ENCODE measurements around the gene LITAFD. TPM values are rescaled to one million over a fixed set of nuclear protein-coding genes. Genes with fewer than 3 reads are reported as not detected.

The LITAFD gene
- total and polyA plus RNA-seq, 2 of the 4 experiments (the other 2 are of a cell fraction), result not detected

DNA sequence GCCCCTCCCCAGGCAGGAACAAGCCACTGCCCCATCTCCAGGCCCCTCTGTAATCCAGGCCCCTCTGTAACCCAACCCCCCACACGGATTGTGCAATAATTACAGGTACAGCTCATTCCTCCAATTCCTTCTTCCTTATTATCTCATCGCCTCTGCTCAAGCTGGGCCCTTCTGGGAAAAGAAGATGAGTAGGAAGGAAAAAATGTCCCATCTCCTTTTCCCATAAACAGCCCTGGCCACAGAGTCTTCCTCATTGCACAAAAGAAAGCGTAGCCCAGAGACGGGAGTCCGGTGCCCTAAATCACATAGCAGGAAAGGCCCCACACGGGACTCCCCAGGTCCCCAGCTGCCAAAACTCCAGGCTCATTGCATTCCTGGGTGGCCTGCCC lies 3.6 kb upstream of the LITAFD start:
- peak overlapping the region; percentile 99 for H2AK5ac ChIP-seq (ENCODE audit: low read depth, low read length)
- no peaks in the 10 kb centered on the region for H3K36me3 ChIP-seq (ENCODE audit: control insufficient read depth, insufficient read depth, low read length)
- peak overlapping the region; percentile 91 for H2BK120ac ChIP-seq (ENCODE audit: low read depth, low read length)
- in situ Hi-C loops (cut with MboI; ENCODE audit: low sequenced_read_pairs), result no loop called here
- H3K18ac ChIP-seq (ENCODE audit: low read depth, low read length), result peak overlapping the region; percentile 72; the same call in 1 of the 2 replicates
- peak overlapping the region; percentile 95; the same call in 1 of the 3 replicates for H2BK15ac ChIP-seq (ENCODE audit: low read depth, low read length)
- peak overlapping the region; percentile 78 for H2AFZ ChIP-seq (replicated peaks; ENCODE audit: low read length, poor library complexity)
- H3K4ac ChIP-seq (ENCODE audit: low read depth, low read length), result peak overlapping the region; percentile 87
- peaks cover 10% of the 10 kb centered on the region for H3K9me1 ChIP-seq (ENCODE audit: insufficient read depth, low read length)
- CTCF ChIA-PET, result interaction anchor here (0.6 to 0.7 kb wide), 2 partner anchors 309 to 389 kb away, joined by 6 to 9 read pairs; no protein-coding TSS in a partner anchor
- ATAC-seq (ENCODE audit: low read depth) (peak; percentile 73), DNase-seq (peak; percentile 86)
- no peak overlapping the region for H3K4me3 ChIP-seq (ENCODE audit: insufficient read depth, low read depth, low read length)
- peaks cover 0 to 6% of the 10 kb centered on the region in 2 experiments; a peak in 1 of 4 replicates for H3K79me1 ChIP-seq (ENCODE audit: low read depth in 1 of 2, low read length in 2 of 2)
- H3K14ac ChIP-seq (replicated peaks; ENCODE audit: low read depth, low read length), result no peak overlapping the region
- H3K56ac ChIP-seq (ENCODE audit: extremely low read depth, insufficient read depth, low read length), result peak overlapping the region; percentile 49; the same call in 1 of the 2 replicates
- H4K8ac ChIP-seq (ENCODE audit: low read depth in 2 of 2, low read length in 2 of 2), result peak overlapping the region; percentile 9 to 84; a peak in 3 of 4 replicates
- peak overlapping the region; percentile 27 for H4K5ac ChIP-seq (ENCODE audit: low read depth, low read length)
- peak overlapping the region; percentile 68 for H3K27ac ChIP-seq (ENCODE audit: insufficient read depth, low read length)
- peak overlapping the region; percentile 73 for H2BK5ac ChIP-seq (ENCODE audit: low read depth, low read length, poor library complexity, severe bottlenecking)
- peak overlapping the region; percentile 91 for H2BK20ac ChIP-seq (ENCODE audit: low read depth, low read length)
- no TSS peak for BruUV-seq (replicated peaks)
- H3K9me3 ChIP-seq (ENCODE audit: control insufficient read depth, insufficient read depth, low read length), result no peaks in the 10 kb centered on the region
- peak overlapping the region; percentile 86 for H4K91ac ChIP-seq (ENCODE audit: insufficient read depth, low read depth, low read length)
- dilution Hi-C loops (cut with HindIII; ENCODE audit: low sequenced_read_pairs, unreplicated experiment), result no loop called here
- WGBS, 2 experiments (ENCODE audit: extremely low coverage in 2 of 2, insufficient read length in 1 of 2), result no CpG with 5 or more reads among the region's 6 CpGs
- peak overlapping the region; percentile 72; the same call in 1 of the 2 replicates for H3K23ac ChIP-seq (ENCODE audit: low read depth, low read length)
- intact Hi-C loops (cut with micrococcal nuclease), result no loop called here
- no peaks in the 10 kb centered on the region for H4K20me1 ChIP-seq (ENCODE audit: insufficient read depth, low read length)
- TF ChIP-seq MAZ (IDR thresholded peaks at IDR 0.05; ENCODE audit: borderline replicate concordance, low read depth, low read length), result peak; percentile 41; the same call in 1 of the 2 replicates
- TF ChIP-seq, protein P1, sequence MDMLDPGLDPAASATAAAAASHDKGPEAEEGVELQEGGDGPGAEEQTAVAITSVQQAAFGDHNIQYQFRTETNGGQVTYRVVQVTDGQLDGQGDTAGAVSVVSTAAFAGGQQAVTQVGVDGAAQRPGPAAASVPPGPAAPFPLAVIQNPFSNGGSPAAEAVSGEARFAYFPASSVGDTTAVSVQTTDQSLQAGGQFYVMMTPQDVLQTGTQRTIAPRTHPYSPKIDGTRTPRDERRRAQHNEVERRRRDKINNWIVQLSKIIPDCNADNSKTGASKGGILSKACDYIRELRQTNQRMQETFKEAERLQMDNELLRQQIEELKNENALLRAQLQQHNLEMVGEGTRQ (IDR thresholded peaks at IDR 0.05; ENCODE audit: low read depth, low read length), result no peak
- TF ChIP-seq FOS (IDR thresholded peaks at IDR 0.05; ENCODE audit: low read depth, low read length), result peak; percentile 78
- peak; percentile 99 for TF ChIP-seq CEBPB (IDR thresholded peaks at IDR 0.05; ENCODE audit: low read depth, low read length)
- no peak overlapping the region for H3K9ac ChIP-seq (ENCODE audit: low read depth, low read length)
- H2AK9ac ChIP-seq (replicated peaks; ENCODE audit: low read depth, low read length, poor library complexity), result peak overlapping the region; percentile 63
- no peaks in the 10 kb centered on the region for H3K27me3 ChIP-seq (ENCODE audit: control insufficient read depth, insufficient read depth, low read length)
- POLR2A ChIA-PET (ENCODE audit: unreplicated experiment), result no interaction called here
- H3K4me1 ChIP-seq (ENCODE audit: control insufficient read depth, insufficient read depth, low read length), result peaks cover 15% of the 10 kb centered on the region
- peak overlapping the region; percentile 58 for H3K4me2 ChIP-seq (ENCODE audit: low read depth, low read length)
